ENCODE measurements around the gene PCGF3.

- no peak for TF ChIP-seq POLR2A (IDR thresholded peaks at IDR 0.05; ENCODE audit: low read length)
- TF ChIP-seq GATA1 (IDR thresholded peaks at IDR 0.05; ENCODE audit: low read depth, low read length) = no peak
Observed at GRCh38 chr4:803884-804283, 98.3 kb downstream of the PCGF3 start.

All from erythroblast (primary cell).